HEK293 (cell line): Measurements from ENCODE around the gene CSF2RB.

Source experiments
- CTCF ChIA-PET: fragments of 350-600 bp; formaldehyde crosslinking; extraction: SDS; loops from one replicate; lab custom pipeline; 2021; ENCODE audit warnings: antibody characterized with exemption; lab: Yijun Ruan, JAX
- POLR2A ChIA-PET: fragments of 300-600 bp; formaldehyde crosslinking; extraction: SDS; loops from one replicate; lab custom pipeline; 2020; ENCODE audit warnings: antibody characterized with exemption, inconsistent platforms; lab: Yijun Ruan, JAX
- H3K27ac ChIP-seq: fragments of 200-500 bp; sonication (Bioruptor generic); 2 replicates; pipeline ENCODE4 v1.5.1; 2014; ENCODE audit warnings: low read depth, low read length, control low read depth, inconsistent platforms; ENCODE audit errors: extremely low read depth
- H3K36me3 ChIP-seq, 2 experiments: fragments of 200-500 bp in 1 of 2; sonication (Bioruptor generic) in 1 of 2; 1 replicate in 1 of 2; 2 replicates in 1 of 2; pipeline ENCODE4 v1.5.1; 2014 to 2017; ENCODE audit warnings: inconsistent platforms in 2 of 2, low read length in 2 of 2; ENCODE audit not compliant: control insufficient read depth in 2 of 2, insufficient read depth in 1 of 2
- H3K4me1 ChIP-seq: fragments of 200-500 bp; sonication (Bioruptor generic); 2 replicates; pipeline ENCODE4 v1.5.1; 2014; ENCODE audit warnings: mild to moderate bottlenecking, low read length, inconsistent platforms; ENCODE audit not compliant: control insufficient read depth, insufficient read depth
- H3K4me3 ChIP-seq: 2 replicates; pipeline ENCODE4 v1.5.1; 2011; ENCODE audit warnings: low read depth, mild to moderate bottlenecking, control low read depth, low read length, moderate library complexity
- H3K9me3 ChIP-seq: fragments of 200-500 bp; sonication (Bioruptor generic); 2 replicates; pipeline ENCODE4 v1.5.1; 2014; ENCODE audit warnings: low read depth, low read length, inconsistent platforms; ENCODE audit not compliant: control insufficient read depth, insufficient read depth
- KLF16 ChIP-seq: fragments of 450-650 bp; formaldehyde crosslinking; IDR thresholded peaks from 2 replicates; pipeline ENCODE4 v1.5.1; 2017; ENCODE audit warnings: missing biosample characterization, missing genetic modification characterization
- KLF9 ChIP-seq: fragments of 450-650 bp; formaldehyde crosslinking; IDR thresholded peaks from 2 replicates; pipeline ENCODE4 v1.5.1; 2016; ENCODE audit warnings: missing biosample characterization, missing genetic modification characterization, low read depth
- SETDB1 ChIP-seq: IDR thresholded peaks from one replicate; pipeline ENCODE4 v1.6.1; 2017; ENCODE audit warnings: mild to moderate bottlenecking, low read length, moderate library complexity, mixed read lengths; ENCODE audit not compliant: insufficient read length
- ZBTB8A ChIP-seq: fragments of 450-650 bp; formaldehyde crosslinking; IDR thresholded peaks from 2 replicates; pipeline ENCODE4 v1.5.1; 2016; ENCODE audit warnings: missing biosample characterization, missing genetic modification characterization
- ZEB2 ChIP-seq: fragments of 450-650 bp; formaldehyde crosslinking; IDR thresholded peaks from 2 replicates; pipeline ENCODE4 v1.5.1; 2016; ENCODE audit warnings: missing biosample characterization, missing genetic modification characterization
- ZNF121 ChIP-seq: fragments of 450-650 bp; formaldehyde crosslinking; IDR thresholded peaks from 2 replicates; pipeline ENCODE4 v1.5.1; 2016; ENCODE audit warnings: missing biosample characterization, missing genetic modification characterization
- ZNF140 ChIP-seq: fragments of 450-650 bp; formaldehyde crosslinking; IDR thresholded peaks from 2 replicates; pipeline ENCODE4 v1.5.1; 2016; ENCODE audit warnings: missing biosample characterization, missing genetic modification characterization
- ZNF311 ChIP-seq: fragments of 450-650 bp; formaldehyde crosslinking; IDR thresholded peaks from 2 replicates; pipeline ENCODE4 v1.5.1; 2017; ENCODE audit warnings: missing biosample characterization, missing genetic modification characterization, borderline replicate concordance
- ZNF354C ChIP-seq: fragments of 450-650 bp; formaldehyde crosslinking; IDR thresholded peaks from 2 replicates; pipeline ENCODE4 v1.5.1; 2016; ENCODE audit warnings: missing biosample characterization, missing genetic modification characterization, low read depth, borderline replicate concordance
- ZNF510 ChIP-seq: fragments of 450-650 bp; formaldehyde crosslinking; IDR thresholded peaks from 2 replicates; pipeline ENCODE4 v1.5.1; 2018; ENCODE audit warnings: mild to moderate bottlenecking, missing genetic modification characterization, missing biosample characterization; ENCODE audit not compliant: insufficient replicate concordance
- ZNF558 ChIP-seq: fragments of 450-650 bp; formaldehyde crosslinking; IDR thresholded peaks from 2 replicates; pipeline ENCODE4 v1.5.1; 2016; ENCODE audit warnings: missing biosample characterization, missing genetic modification characterization
- ZNF658 ChIP-seq: fragments of 450-650 bp; formaldehyde crosslinking; IDR thresholded peaks from 2 replicates; pipeline ENCODE4; 2016; ENCODE audit warnings: missing biosample characterization, missing genetic modification characterization
- ZNF664 ChIP-seq: fragments of 450-650 bp; formaldehyde crosslinking; IDR thresholded peaks from 2 replicates; pipeline ENCODE4 v1.5.1; 2016; ENCODE audit warnings: missing biosample characterization, missing genetic modification characterization
- ZNF791 ChIP-seq: fragments of 450-650 bp; formaldehyde crosslinking; IDR thresholded peaks from 2 replicates; pipeline ENCODE4 v1.5.1; 2016; ENCODE audit warnings: missing biosample characterization, missing genetic modification characterization
- ZNF843 ChIP-seq: fragments of 450-650 bp; formaldehyde crosslinking; IDR thresholded peaks from 2 replicates; pipeline ENCODE4 v1.5.1; 2016; ENCODE audit warnings: missing biosample characterization, missing genetic modification characterization
- TF ChIP-seq, protein P1 (sequence below): fragments of 450-650 bp; formaldehyde crosslinking; conservative IDR thresholded peaks from 2 replicates; pipeline ENCODE4 v1.5.1; 2016; ENCODE audit warnings: low read depth, missing biosample characterization, missing genetic modification characterization
- TF ChIP-seq, protein P2 (sequence below): fragments of 450-650 bp; formaldehyde crosslinking; IDR thresholded peaks from 2 replicates; pipeline ENCODE4 v1.5.1; 2016; ENCODE audit warnings: missing biosample characterization, missing genetic modification characterization

Gene CSF2RB

DNA sequence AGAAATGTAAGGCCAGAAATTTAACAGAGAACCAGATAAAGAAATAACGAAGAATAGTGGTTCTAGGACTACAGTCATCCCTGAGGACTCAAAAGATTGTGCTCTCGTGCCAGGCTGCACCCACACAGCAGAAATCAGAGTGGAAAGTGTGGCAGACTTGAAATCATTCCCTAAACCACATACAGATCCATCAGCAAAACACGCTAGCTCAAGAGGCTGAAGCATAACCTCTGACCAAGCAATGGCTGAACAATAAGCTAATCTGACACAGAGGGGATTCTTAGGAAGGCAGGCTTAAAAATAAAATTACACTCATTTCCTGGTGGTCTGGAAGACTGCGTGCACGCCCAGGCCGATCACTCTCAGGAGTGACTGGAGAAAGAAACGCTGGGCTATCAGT is 33.7 kb upstream of the CSF2RB start:
- Histone ChIP-seq H3K9me3 (no peaks in the 10 kb centered on the region), H3K4me3 (no peak overlapping the region), H3K36me3 (no peaks in the 10 kb centered on the region), H3K4me1 (no peaks in the 10 kb centered on the region), H3K27ac (no peak overlapping the region)
- CTCF ChIA-PET = interaction anchor here (0.9 to 6.8 kb wide), 3 partner anchors 23 to 98 kb away, joined by 3 to 45 read pairs (median 8); no protein-coding TSS in a partner anchor
- POLR2A ChIA-PET = no interaction called here
- TF ChIP-seq, protein P1, sequence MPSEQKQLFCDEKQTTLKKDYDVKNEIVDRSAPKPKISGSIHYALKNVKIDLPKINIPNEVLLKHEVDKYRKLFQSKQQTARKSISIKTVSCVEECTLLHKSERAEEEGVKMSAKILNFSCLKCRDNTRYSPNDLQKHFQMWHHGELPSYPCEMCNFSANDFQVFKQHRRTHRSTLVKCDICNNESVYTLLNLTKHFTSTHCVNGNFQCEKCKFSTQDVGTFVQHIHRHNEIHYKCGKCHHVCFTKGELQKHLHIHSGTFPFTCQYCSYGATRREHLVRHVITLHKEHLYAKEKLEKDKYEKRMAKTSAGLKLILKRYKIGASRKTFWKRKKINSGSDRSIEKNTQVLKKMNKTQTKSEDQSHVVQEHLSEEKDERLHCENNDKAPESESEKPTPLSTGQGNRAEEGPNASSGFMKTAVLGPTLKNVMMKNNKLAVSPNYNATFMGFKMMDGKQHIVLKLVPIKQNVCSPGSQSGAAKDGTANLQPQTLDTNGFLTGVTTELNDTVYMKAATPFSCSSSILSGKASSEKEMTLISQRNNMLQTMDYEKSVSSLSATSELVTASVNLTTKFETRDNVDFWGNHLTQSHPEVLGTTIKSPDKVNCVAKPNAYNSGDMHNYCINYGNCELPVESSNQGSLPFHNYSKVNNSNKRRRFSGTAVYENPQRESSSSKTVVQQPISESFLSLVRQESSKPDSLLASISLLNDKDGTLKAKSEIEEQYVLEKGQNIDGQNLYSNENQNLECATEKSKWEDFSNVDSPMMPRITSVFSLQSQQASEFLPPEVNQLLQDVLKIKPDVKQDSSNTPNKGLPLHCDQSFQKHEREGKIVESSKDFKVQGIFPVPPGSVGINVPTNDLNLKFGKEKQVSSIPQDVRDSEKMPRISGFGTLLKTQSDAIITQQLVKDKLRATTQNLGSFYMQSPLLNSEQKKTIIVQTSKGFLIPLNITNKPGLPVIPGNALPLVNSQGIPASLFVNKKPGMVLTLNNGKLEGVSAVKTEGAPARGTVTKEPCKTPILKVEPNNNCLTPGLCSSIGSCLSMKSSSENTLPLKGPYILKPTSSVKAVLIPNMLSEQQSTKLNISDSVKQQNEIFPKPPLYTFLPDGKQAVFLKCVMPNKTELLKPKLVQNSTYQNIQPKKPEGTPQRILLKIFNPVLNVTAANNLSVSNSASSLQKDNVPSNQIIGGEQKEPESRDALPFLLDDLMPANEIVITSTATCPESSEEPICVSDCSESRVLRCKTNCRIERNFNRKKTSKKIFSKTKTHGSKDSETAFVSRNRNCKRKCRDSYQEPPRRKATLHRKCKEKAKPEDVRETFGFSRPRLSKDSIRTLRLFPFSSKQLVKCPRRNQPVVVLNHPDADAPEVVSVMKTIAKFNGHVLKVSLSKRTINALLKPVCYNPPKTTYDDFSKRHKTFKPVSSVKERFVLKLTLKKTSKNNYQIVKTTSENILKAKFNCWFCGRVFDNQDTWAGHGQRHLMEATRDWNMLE (tag by site-specific recombination) = no peak
- TF ChIP-seq ZNF843 (tag by site-specific recombination) (no peak), ZNF658 (tag by site-specific recombination) (no peak), KLF16 (tag by site-specific recombination) (no peak), SETDB1 (no peak), ZNF354C (no peak), ZBTB8A (tag by site-specific recombination) (no peak), ZNF791 (tag by site-specific recombination) (no peak), ZNF664 (tag by site-specific recombination) (no peak), ZEB2 (no peak), KLF9 (no peak), ZNF140 (tag by site-specific recombination) (no peak), ZNF510 (tag by site-specific recombination) (no peak), ZNF121 (tag by site-specific recombination) (no peak), ZNF311 (tag by site-specific recombination) (no peak)

GRCh38 chr22:36881504-36882245 is 31.8 kb upstream of the CSF2RB start:
- no peaks in the 10 kb centered on the region for H3K4me1 ChIP-seq
- H3K36me3 ChIP-seq = no peaks in the 10 kb centered on the region
- POLR2A ChIA-PET = no interaction called here
- H3K9me3 ChIP-seq = no peaks in the 10 kb centered on the region
- TF ChIP-seq, protein P2, sequence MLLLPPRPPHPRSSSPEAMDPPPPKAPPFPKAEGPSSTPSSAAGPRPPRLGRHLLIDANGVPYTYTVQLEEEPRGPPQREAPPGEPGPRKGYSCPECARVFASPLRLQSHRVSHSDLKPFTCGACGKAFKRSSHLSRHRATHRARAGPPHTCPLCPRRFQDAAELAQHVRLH (tag by site-specific recombination) = no peak
- TF ChIP-seq SETDB1 (peak; percentile 93), ZNF558 (tag by site-specific recombination) (0 out of 2 replicates have a peak, but pooled peaks have one; percentile 21)
- TF ChIP-seq, all 188 proteins: peak for 2
- CTCF ChIA-PET = interaction anchor here (0.6 to 6.8 kb wide), 7 partner anchors 8 to 96 kb away, joined by 3 to 45 read pairs (median 4); no protein-coding TSS in a partner anchor
- Histone ChIP-seq H3K27ac (no peak overlapping the region), H3K4me3 (no peak overlapping the region)
